Testis (tissue), 2 donors: ENCODE data around the gene CSRP1.

Experiments used
- POLR2A ChIP-seq: fragments of 450-650 bp; IDR thresholded peaks from one replicate; pipeline ENCODE4 v1.6.1; 2017; ENCODE audit warnings: antibody characterized with exemption, mild to moderate bottlenecking, moderate library complexity
- TF ChIP-seq, protein P1 (sequence below), 3 experiments: fragments of 450-650 bp in 2 of 3; fragments of 200-600 bp in 1 of 3; sonication (generic) in 1 of 3; IDR thresholded peaks; one replicate each; pipeline ENCODE4 v1.5.1; 2016 to 2019; ENCODE audit warnings: antibody characterized with exemption in 3 of 3, mild to moderate bottlenecking in 2 of 3, moderate library complexity in 1 of 3

DNA sequence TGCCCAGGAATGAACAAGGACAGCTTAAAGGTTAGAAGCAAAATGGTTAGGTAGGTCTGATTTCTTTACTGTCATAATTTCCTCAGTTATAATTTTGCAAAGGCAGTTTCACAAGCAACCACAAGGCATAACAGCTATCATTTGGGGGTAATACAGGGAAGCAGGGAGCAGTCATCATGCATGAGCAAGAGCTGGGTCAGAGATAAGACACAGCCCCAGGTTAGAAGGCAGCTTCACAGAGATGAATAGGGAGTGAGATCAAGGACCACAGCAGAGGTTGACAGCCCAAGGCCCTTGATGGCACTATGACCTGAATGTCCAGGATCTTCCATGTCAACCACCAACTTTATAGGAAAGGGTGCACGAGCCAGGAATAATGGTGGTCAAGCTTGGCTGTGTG is 9.0 kb upstream of the CSRP1 start:
- TF ChIP-seq POLR2A = no peak
- TF ChIP-seq, protein P1, sequence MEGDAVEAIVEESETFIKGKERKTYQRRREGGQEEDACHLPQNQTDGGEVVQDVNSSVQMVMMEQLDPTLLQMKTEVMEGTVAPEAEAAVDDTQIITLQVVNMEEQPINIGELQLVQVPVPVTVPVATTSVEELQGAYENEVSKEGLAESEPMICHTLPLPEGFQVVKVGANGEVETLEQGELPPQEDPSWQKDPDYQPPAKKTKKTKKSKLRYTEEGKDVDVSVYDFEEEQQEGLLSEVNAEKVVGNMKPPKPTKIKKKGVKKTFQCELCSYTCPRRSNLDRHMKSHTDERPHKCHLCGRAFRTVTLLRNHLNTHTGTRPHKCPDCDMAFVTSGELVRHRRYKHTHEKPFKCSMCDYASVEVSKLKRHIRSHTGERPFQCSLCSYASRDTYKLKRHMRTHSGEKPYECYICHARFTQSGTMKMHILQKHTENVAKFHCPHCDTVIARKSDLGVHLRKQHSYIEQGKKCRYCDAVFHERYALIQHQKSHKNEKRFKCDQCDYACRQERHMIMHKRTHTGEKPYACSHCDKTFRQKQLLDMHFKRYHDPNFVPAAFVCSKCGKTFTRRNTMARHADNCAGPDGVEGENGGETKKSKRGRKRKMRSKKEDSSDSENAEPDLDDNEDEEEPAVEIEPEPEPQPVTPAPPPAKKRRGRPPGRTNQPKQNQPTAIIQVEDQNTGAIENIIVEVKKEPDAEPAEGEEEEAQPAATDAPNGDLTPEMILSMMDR (IDR thresholded peaks at IDR 0.05) = no peak
